ENCODE data around the gene PTK7.

Gene PTK7

GRCh38 chr6:43193929-43194328 is 117.8 kb downstream of the PTK7 start:
- Mint-ChIP-seq H3K4me1 (ENCODE audit: low read depth) (no peaks in the 10 kb centered on the region), H3K36me3 (ENCODE audit: low read depth) (peaks cover 44% of the 10 kb centered on the region), H3K9me3 (no peaks in the 10 kb centered on the region), H3K4me3 (no peak overlapping the region), H3K27ac (no peak overlapping the region), H3K27me3 (no peaks in the 10 kb centered on the region)

DNA sequence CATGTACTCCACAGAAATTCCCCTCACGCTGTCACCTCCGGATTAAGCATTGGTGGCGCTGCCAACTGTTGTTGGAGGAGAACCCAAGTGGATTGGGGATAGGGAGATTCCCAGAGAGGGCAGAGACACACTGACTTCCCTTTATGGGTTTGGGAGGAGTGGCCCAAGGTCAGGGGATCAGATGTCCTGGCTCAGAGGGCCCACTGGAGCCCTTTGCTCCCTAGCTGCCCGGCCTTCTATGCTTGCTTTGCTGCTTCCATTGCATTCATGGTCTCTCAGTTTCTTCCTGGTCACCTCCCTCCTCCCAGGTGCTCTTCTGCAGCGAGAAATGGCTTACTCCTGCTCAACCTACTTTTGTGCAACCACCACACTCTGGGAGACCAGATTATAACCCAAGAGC is 120.2 kb downstream of the PTK7 start:
- H3K4me1 Mint-ChIP-seq (ENCODE audit: low read depth) = no peaks in the 10 kb centered on the region
- no peak overlapping the region for H3K4me3 Mint-ChIP-seq
- H3K27ac Mint-ChIP-seq = no peak overlapping the region
- peaks cover 58% of the 10 kb centered on the region for H3K36me3 Mint-ChIP-seq (ENCODE audit: low read depth)
- no peaks in the 10 kb centered on the region for H3K9me3 Mint-ChIP-seq
- no peaks in the 10 kb centered on the region for H3K27me3 Mint-ChIP-seq

DNA sequence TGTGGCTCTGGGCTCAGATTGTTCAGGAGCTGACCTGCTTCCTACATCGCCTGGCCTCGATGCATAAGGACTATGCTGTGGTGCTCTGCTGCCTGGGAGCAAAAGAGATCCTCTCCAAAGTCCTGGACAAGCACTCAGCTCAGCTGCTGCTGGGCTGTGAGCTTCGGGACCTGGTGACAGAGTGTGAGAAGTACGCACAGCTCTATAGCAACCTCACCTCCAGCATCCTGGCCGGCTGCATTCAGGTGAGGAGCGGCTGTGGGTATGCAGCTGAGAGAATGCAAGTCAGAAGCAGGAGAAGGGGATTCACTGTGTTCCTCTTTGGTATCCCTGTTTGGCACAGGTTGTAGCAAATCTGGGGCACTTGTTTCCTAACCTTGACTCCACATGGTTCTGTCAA is 123.8 kb downstream of the PTK7 start:
- Mint-ChIP-seq H3K36me3 (ENCODE audit: low read depth) (peaks cover 47% of the 10 kb centered on the region), H3K27me3 (no peaks in the 10 kb centered on the region), H3K4me1 (ENCODE audit: low read depth) (no peaks in the 10 kb centered on the region), H3K9me3 (no peaks in the 10 kb centered on the region), H3K27ac (no peak overlapping the region), H3K4me3 (no peak overlapping the region)

DNA sequence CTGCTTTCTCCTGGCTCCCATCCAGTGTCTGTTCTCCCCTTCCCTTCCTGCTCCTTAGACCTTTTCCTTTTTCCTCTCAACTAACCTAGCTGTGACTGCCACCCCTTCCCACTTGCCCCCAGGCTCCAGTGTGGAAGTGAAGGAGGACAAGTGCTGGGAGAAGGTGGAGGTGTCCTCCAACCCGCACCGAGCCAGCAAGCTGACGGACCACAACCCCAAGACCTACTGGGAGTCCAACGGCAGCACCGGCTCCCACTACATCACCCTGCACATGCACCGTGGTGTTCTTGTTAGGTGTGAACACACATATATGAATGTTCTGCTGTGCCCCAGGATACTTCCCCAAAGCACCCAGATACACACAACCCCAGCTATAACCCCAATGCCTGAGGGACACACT is 124.4 kb downstream of the PTK7 start:
- Mint-ChIP-seq H3K36me3 (ENCODE audit: low read depth) (peaks cover 41% of the 10 kb centered on the region), H3K27me3 (no peaks in the 10 kb centered on the region), H3K4me1 (ENCODE audit: low read depth) (no peaks in the 10 kb centered on the region), H3K4me3 (no peak overlapping the region), H3K27ac (no peak overlapping the region), H3K9me3 (no peaks in the 10 kb centered on the region)

DNA sequence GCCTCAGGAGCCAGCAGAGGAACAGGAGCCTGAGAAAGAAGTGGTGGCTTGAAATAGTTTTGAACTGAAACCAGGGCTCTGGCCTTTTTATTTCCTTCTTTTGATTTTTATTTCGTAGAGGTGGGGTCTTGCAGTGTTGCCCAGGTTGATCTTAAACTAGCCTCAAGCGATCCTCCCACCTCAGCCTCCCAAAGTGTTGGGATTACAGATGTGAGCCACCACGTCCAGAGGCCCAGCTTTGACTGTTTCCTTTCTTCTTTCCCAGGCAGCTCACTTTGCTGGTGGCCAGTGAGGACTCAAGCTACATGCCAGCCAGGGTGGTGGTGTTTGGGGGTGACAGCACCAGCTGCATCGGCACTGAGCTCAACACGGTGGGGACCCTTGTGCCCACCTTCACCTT is 126.3 kb downstream of the PTK7 start:
- Mint-ChIP-seq H3K9me3 (no peaks in the 10 kb centered on the region), H3K4me3 (no peak overlapping the region), H3K4me1 (ENCODE audit: low read depth) (no peaks in the 10 kb centered on the region), H3K27ac (no peak overlapping the region), H3K27me3 (no peaks in the 10 kb centered on the region), H3K36me3 (ENCODE audit: low read depth) (peaks cover 40% of the 10 kb centered on the region)

DNA sequence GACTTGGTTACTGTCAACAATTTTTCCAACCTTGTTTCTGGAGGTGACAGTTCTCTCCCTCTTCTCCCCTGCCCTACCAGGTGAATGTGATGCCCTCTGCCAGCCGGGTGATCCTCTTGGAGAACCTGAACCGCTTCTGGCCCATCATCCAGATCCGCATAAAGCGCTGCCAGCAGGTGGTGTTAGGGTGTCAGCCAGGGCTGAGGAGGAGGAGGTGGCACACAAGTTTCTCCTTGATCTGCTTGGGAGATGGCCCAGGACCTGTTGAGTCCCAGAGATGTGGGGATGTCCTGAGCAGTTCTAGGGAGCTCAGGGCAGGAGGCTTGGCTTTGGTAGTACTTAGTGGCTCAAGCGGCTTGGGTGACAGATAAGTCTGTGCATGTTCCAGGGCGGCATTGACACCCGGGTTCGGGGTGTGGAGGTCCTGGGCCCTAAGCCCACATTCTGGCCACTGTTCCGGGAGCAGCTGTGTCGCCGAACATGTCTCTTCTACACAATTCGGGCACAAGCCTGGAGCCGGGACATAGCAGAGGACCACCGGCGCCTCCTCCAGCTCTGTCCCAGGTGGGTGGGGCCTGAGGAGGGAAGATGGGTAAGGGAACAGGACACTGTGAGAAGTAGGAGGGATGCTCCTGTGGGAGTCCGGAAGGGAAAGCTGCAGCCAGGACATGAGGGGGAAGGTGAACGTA is 127.1 kb downstream of the PTK7 start:
- Mint-ChIP-seq H3K27ac (no peak overlapping the region), H3K36me3 (ENCODE audit: low read depth) (peaks cover 35% of the 10 kb centered on the region), H3K27me3 (no peaks in the 10 kb centered on the region), H3K9me3 (no peaks in the 10 kb centered on the region), H3K4me3 (no peak overlapping the region), H3K4me1 (ENCODE audit: low read depth) (no peaks in the 10 kb centered on the region)

GRCh38 chr6:43203718-43204095 is 127.6 kb downstream of the PTK7 start:
- Mint-ChIP-seq H3K27ac (no peak overlapping the region), H3K36me3 (ENCODE audit: low read depth) (peaks cover 35% of the 10 kb centered on the region), H3K27me3 (no peaks in the 10 kb centered on the region), H3K9me3 (no peaks in the 10 kb centered on the region), H3K4me1 (ENCODE audit: low read depth) (no peaks in the 10 kb centered on the region), H3K4me3 (no peak overlapping the region)

- no peaks in the 10 kb centered on the region for H3K9me3 Mint-ChIP-seq
- no peaks in the 10 kb centered on the region for H3K27me3 Mint-ChIP-seq
- no peaks in the 10 kb centered on the region for H3K4me1 Mint-ChIP-seq (ENCODE audit: low read depth)
- peaks cover 35% of the 10 kb centered on the region for H3K36me3 Mint-ChIP-seq (ENCODE audit: low read depth)
- no peak overlapping the region for H3K4me3 Mint-ChIP-seq
- H3K27ac Mint-ChIP-seq = no peak overlapping the region
Measured at GRCh38 chr6:43204271-43205105, 128.4 kb downstream of the PTK7 start.

GRCh38 chr6:43205849-43206248 is 129.7 kb downstream of the PTK7 start:
- no peak overlapping the region for H3K27ac Mint-ChIP-seq
- no peak overlapping the region for H3K4me3 Mint-ChIP-seq
- no peaks in the 10 kb centered on the region for H3K27me3 Mint-ChIP-seq
- H3K9me3 Mint-ChIP-seq = no peaks in the 10 kb centered on the region
- no peaks in the 10 kb centered on the region for H3K4me1 Mint-ChIP-seq (ENCODE audit: low read depth)
- peaks cover 25% of the 10 kb centered on the region for H3K36me3 Mint-ChIP-seq (ENCODE audit: low read depth)

- Mint-ChIP-seq H3K27ac (peak overlapping the region; percentile 29), H3K27me3 (no peaks in the 10 kb centered on the region), H3K9me3 (no peaks in the 10 kb centered on the region), H3K4me3 (no peak overlapping the region), H3K36me3 (ENCODE audit: low read depth) (peaks cover 24% of the 10 kb centered on the region), H3K4me1 (ENCODE audit: low read depth) (no peaks in the 10 kb centered on the region)
Measured at GRCh38 chr6:43207286-43207685, 131.2 kb downstream of the PTK7 start.

Data from stimulated activated naive CD8-positive, alpha-beta T cell treated with anti-CD3 and anti-CD28 coated beads, Interleukin-15, Interleukin-2, amounts not matched to agents 100 ng/mL and 50 ng/mL, for 24 hours (primary cell).